Stimulated activated CD4-positive, alpha-beta T cell treated with anti-CD3 and anti-CD28 coated beads, TNF-alpha, amount 100 ng/mL, for 4 hours (primary cell): ENCODE measurements around the gene NFKBIZ.
"Not testable (repeated sequence)": the region's sequence is repeated elsewhere in the genome, so short reads cannot be mapped to it uniquely, and the experiment has no call there.

Experiments
- DNase-seq, 3 experiments: peaks; one replicate each; pipeline ENCODE4 v3.0.0-alpha.2; 2020; ENCODE audit warnings: low read depth in 3 of 3

The NFKBIZ gene

GRCh38 chr3:101873619-101874018, 24.3 kb downstream of the NFKBIZ start:
- DNase-seq = no peak

- no peak for DNase-seq
Measured at GRCh38 chr3:101876142-101876541, 26.8 kb downstream of the NFKBIZ start.

GRCh38 chr3:101878589-101878988, 29.3 kb downstream of the NFKBIZ start:
- DNase-seq = no peak

- DNase-seq = no peak
Measured at GRCh38 chr3:101879102-101879501, 29.8 kb downstream of the NFKBIZ start.

- DNase-seq = no peak
Measured at GRCh38 chr3:101879623-101880284, 30.4 kb downstream of the NFKBIZ start.

GRCh38 chr3:101884776-101885175, 35.5 kb downstream of the NFKBIZ start:
- no peak for DNase-seq

GRCh38 chr3:101885584-101885983, 36.3 kb downstream of the NFKBIZ start:
- DNase-seq = not testable (repeated sequence)

- DNase-seq = no peak
Measured at GRCh38 chr3:101886626-101887025, 37.3 kb downstream of the NFKBIZ start.

GRCh38 chr3:101888653-101889052, 39.3 kb downstream of the NFKBIZ start:
- DNase-seq = no peak

- no peak for DNase-seq
Measured at GRCh38 chr3:101890716-101891115, 41.4 kb downstream of the NFKBIZ start.

GRCh38 chr3:101892648-101893047, 43.3 kb downstream of the NFKBIZ start:
- no peak for DNase-seq

- DNase-seq = no peak
Measured at GRCh38 chr3:101896083-101896757, 46.9 kb downstream of the NFKBIZ start.

GRCh38 chr3:101897013-101897412, 47.7 kb downstream of the NFKBIZ start:
- DNase-seq = no peak

- no peak for DNase-seq
Measured at GRCh38 chr3:101898039-101898438, 48.7 kb downstream of the NFKBIZ start.

GRCh38 chr3:101898752-101899169, 49.4 kb downstream of the NFKBIZ start:
- no peak for DNase-seq

GRCh38 chr3:101900316-101900715, 51.0 kb downstream of the NFKBIZ start:
- no peak for DNase-seq

- no peak for DNase-seq
Measured at GRCh38 chr3:101900736-101901135, 51.4 kb downstream of the NFKBIZ start.

- no peak for DNase-seq
Measured at GRCh38 chr3:101902041-101902440, 52.7 kb downstream of the NFKBIZ start.

GRCh38 chr3:101903451-101903871, 54.1 kb downstream of the NFKBIZ start:
- no peak for DNase-seq

GRCh38 chr3:101905573-101905972, 56.3 kb downstream of the NFKBIZ start:
- DNase-seq = not testable (repeated sequence)
